NOMO-1 (cell line): ENCODE data around the gene PRRG4.
"Not testable (repeated sequence)": the region's sequence is repeated elsewhere in the genome, so short reads cannot be mapped to it uniquely, and the experiment has no call there.

ENCODE experiments used
- DNase-seq, 2 experiments: peaks; one replicate each; lab custom pipeline; 2025; ENCODE audit not compliant: unreplicated experiment in 2 of 2; lab: John Stamatoyannopoulos, UW

PRRG4 gene

GRCh38 chr11:32829680-32830412, at the start of gene PRRG4:
Gene PRRG4, plus strand, starts transcription at chr11:32829927. Its CDS starts 603 bp downstream, at chr11:32830530.
- peak; percentile 81 to 85 for DNase-seq

GRCh38 chr11:32780839-32781238, 48.9 kb upstream of the PRRG4 start:
- not testable (repeated sequence) for DNase-seq

- DNase-seq = no peak
Observed at GRCh38 chr11:32781721-32782120, 48.0 kb upstream of the PRRG4 start.

GRCh38 chr11:32785262-32785661, 44.5 kb upstream of the PRRG4 start:
- DNase-seq = no peak

- DNase-seq = no peak
Observed at GRCh38 chr11:32786811-32787210, 42.9 kb upstream of the PRRG4 start.

- DNase-seq = no peak
Observed at GRCh38 chr11:32790916-32791315, 38.8 kb upstream of the PRRG4 start.

GRCh38 chr11:32792111-32792947, 37.4 kb upstream of the PRRG4 start:
- DNase-seq = no peak

- peak; percentile 36 to 45 for DNase-seq
Observed at GRCh38 chr11:32792948-32793475, 36.7 kb upstream of the PRRG4 start.

- no peak for DNase-seq
Observed at GRCh38 chr11:32794439-32794838, 35.3 kb upstream of the PRRG4 start, which contains the start of gene CCDC73. Gene CCDC73, minus strand, starts transcription at chr11:32794662. Its CDS starts 34,419 bp downstream, at chr11:32760243.

- DNase-seq = no peak
Observed at GRCh38 chr11:32796425-32796824, 33.3 kb upstream of the PRRG4 start.

GRCh38 chr11:32809313-32809712, 20.4 kb upstream of the PRRG4 start:
- peak; percentile 31 to 62 for DNase-seq

- DNase-seq = no peak
Observed at GRCh38 chr11:32817181-32817851, 12.4 kb upstream of the PRRG4 start.

GRCh38 chr11:32817852-32818183, 11.9 kb upstream of the PRRG4 start:
- DNase-seq = no peak

- no peak for DNase-seq
Observed at GRCh38 chr11:32819187-32819586, 10.5 kb upstream of the PRRG4 start.

GRCh38 chr11:32820497-32820896, 9.2 kb upstream of the PRRG4 start:
- DNase-seq = no peak

- no peak for DNase-seq
Observed at GRCh38 chr11:32821517-32821916, 8.2 kb upstream of the PRRG4 start.

GRCh38 chr11:32821917-32822560, 7.7 kb upstream of the PRRG4 start:
- DNase-seq = no peak

- DNase-seq = peak; percentile 11 to 24
Observed at GRCh38 chr11:32823617-32824016, 6.1 kb upstream of the PRRG4 start.

- DNase-seq = no peak
Observed at GRCh38 chr11:32826113-32826512, 3.6 kb upstream of the PRRG4 start.

GRCh38 chr11:32827276-32827675, 2.5 kb upstream of the PRRG4 start:
- no peak for DNase-seq
